RWPE1 (cell line): ENCODE results near the gene SFMBT1.

ENCODE experiments used
- CTCF ChIA-PET: fragments of 350-600 bp; sonication (Branson Sonifier 250); formaldehyde crosslinking; extraction: SDS; loops from one replicate; lab custom pipeline; 2021; lab: Yijun Ruan, JAX
- POLR2A ChIA-PET: fragments of 400-600 bp; formaldehyde crosslinking; extraction: SDS; loops from one replicate; lab custom pipeline; 2020; ENCODE audit warnings: antibody characterized with exemption; ENCODE audit not compliant: low non-redundant PET; lab: Yijun Ruan, JAX
- DNase-seq: peaks from one replicate; pipeline ENCODE4 v3.0.0; 2012; ENCODE audit warnings: low spot score
- H3K27ac ChIP-seq: fragments of 450-650 bp; 2 replicates; pipeline ENCODE4 v1.5.1; 2017
- CTCF ChIP-seq: fragments of 450-650 bp; conservative IDR thresholded peaks from 2 replicates; pipeline ENCODE4 v1.5.1; 2017; ENCODE audit warnings: low read depth, mild to moderate bottlenecking

SFMBT1 gene

GRCh38 chr3:53045518-53046170 lies at the start of gene SFMBT1:
Gene SFMBT1, minus strand, starts transcription at chr3:53046073. Its CDS starts 76,945 bp downstream, at chr3:52969128.
- no peak for TF ChIP-seq CTCF
- peak; percentile 79 for DNase-seq
- H3K27ac ChIP-seq, result peak within 1 kb of the TSS; percentile 92
- ChIA-PET POLR2A (interaction anchor here (0.6 kb wide), 1 partner anchor 250 kb away, joined by 4 read pairs; no protein-coding TSS in a partner anchor), CTCF (interaction anchor here (0.5 to 0.8 kb wide), 3 partner anchors 10 to 49 kb away, joined by 3 to 4 read pairs (median 3); no protein-coding TSS in a partner anchor)

GRCh38 chr3:53092942-53093341 lies 47.1 kb upstream of the SFMBT1 start:
- TF ChIP-seq CTCF, result no peak
- H3K27ac ChIP-seq, result no peak overlapping the region
- CTCF ChIA-PET, result no interaction called here
- POLR2A ChIA-PET, result no interaction called here
- no peak for DNase-seq

GRCh38 chr3:53092216-53092615 lies 46.3 kb upstream of the SFMBT1 start:
- no peak overlapping the region for H3K27ac ChIP-seq
- CTCF ChIA-PET, result no interaction called here
- TF ChIP-seq CTCF, result no peak
- POLR2A ChIA-PET, result no interaction called here
- no peak for DNase-seq

- no peak for TF ChIP-seq CTCF
- DNase-seq, result no peak
- ChIA-PET POLR2A (no interaction called here), CTCF (no interaction called here)
- H3K27ac ChIP-seq, result no peak overlapping the region
These were observed 45.1 kb upstream of the SFMBT1 start for GRCh38 chr3:53091011-53091410.

- ChIA-PET POLR2A (no interaction called here), CTCF (no interaction called here)
- DNase-seq, result peak; percentile 8
- TF ChIP-seq CTCF, result no peak
- peak overlapping the region; percentile 67 for H3K27ac ChIP-seq
These were observed 43.6 kb upstream of the SFMBT1 start for GRCh38 chr3:53089511-53089910.

- H3K27ac ChIP-seq, result no peak overlapping the region
- DNase-seq, result no peak
- ChIA-PET POLR2A (no interaction called here), CTCF (no interaction called here)
- TF ChIP-seq CTCF, result no peak
These were observed 39.6 kb upstream of the SFMBT1 start for GRCh38 chr3:53085476-53085875.
